HG02759 (cell line): ENCODE results near the gene CPNE9.

Source experiments
- ATAC-seq: cut with Tn5 transposase; IDR thresholded peaks from one replicate; pipeline ENCODE4 v1.9.1; 2021; ENCODE audit warnings: mild to moderate bottlenecking, moderate library complexity; ENCODE audit not compliant: unreplicated experiment

The CPNE9 gene

GRCh38 chr3:9743548-9743947, 39.9 kb downstream of the CPNE9 start:
- no peak for ATAC-seq

- no peak for ATAC-seq
Measured at GRCh38 chr3:9744162-9744561, 40.5 kb downstream of the CPNE9 start.

GRCh38 chr3:9745521-9745920, 41.9 kb downstream of the CPNE9 start:
- no peak for ATAC-seq

GRCh38 chr3:9746330-9746729, 42.7 kb downstream of the CPNE9 start:
- no peak for ATAC-seq

GRCh38 chr3:9747267-9747666, 43.6 kb downstream of the CPNE9 start:
- no peak for ATAC-seq

GRCh38 chr3:9748031-9748430, 44.4 kb downstream of the CPNE9 start:
- ATAC-seq: no peak

GRCh38 chr3:9749296-9749644, 45.6 kb downstream of the CPNE9 start:
- no peak for ATAC-seq

- ATAC-seq: peak; percentile 90
Measured at GRCh38 chr3:9749645-9750555, 46.3 kb downstream of the CPNE9 start, which contains the start of gene OGG1. Gene OGG1, plus strand, starts transcription at chr3:9749952. Its CDS starts 335 bp downstream, at chr3:9750287.

GRCh38 chr3:9750556-9751411, 47.2 kb downstream of the CPNE9 start:
- ATAC-seq: no peak

- ATAC-seq: no peak
Measured at GRCh38 chr3:9754678-9755077, 51.0 kb downstream of the CPNE9 start.

GRCh38 chr3:9757427-9757826, 53.8 kb downstream of the CPNE9 start:
- ATAC-seq: no peak

GRCh38 chr3:9760779-9761505, 57.3 kb downstream of the CPNE9 start:
- no peak for ATAC-seq

GRCh38 chr3:9761919-9762318, 58.3 kb downstream of the CPNE9 start:
- no peak for ATAC-seq

- no peak for ATAC-seq
Measured at GRCh38 chr3:9762871-9763270, 59.2 kb downstream of the CPNE9 start.

GRCh38 chr3:9765865-9766264, 62.2 kb downstream of the CPNE9 start:
- ATAC-seq: no peak

GRCh38 chr3:9767418-9767817, 63.8 kb downstream of the CPNE9 start:
- no peak for ATAC-seq

- no peak for ATAC-seq
Measured at GRCh38 chr3:9768141-9768775, 64.6 kb downstream of the CPNE9 start.

- no peak for ATAC-seq
Measured at GRCh38 chr3:9769012-9769411, 65.4 kb downstream of the CPNE9 start.

- ATAC-seq: peak; percentile 78
Measured at GRCh38 chr3:9769426-9770275, 66.0 kb downstream of the CPNE9 start, which contains the start of gene CAMK1. Gene CAMK1, minus strand, starts transcription at chr3:9769947. Its CDS starts 2,198 bp downstream, at chr3:9767749.
